Activated naive CD4-positive, alpha-beta T cell (primary cell): ENCODE measurements around the gene HAPSTR1.
"Not testable (repeated sequence)": the region's sequence is repeated elsewhere in the genome, so short reads cannot be mapped to it uniquely, and the experiment has no call there.

ENCODE experiments used
- DNase-seq, 4 experiments: peaks; one replicate each; lab custom pipeline; 2025; lab: John Stamatoyannopoulos, UW

Gene HAPSTR1

GRCh38 chr16:9072806-9073341 is 18.6 kb upstream of the HAPSTR1 start:
- DNase-seq, result no peak

GRCh38 chr16:9075299-9076071 is 16.0 kb upstream of the HAPSTR1 start:
- DNase-seq, result no peak

- no peak for DNase-seq
Observed at GRCh38 chr16:9077091-9077809, 14.2 kb upstream of the HAPSTR1 start.

GRCh38 chr16:9078467-9079429 is 12.7 kb upstream of the HAPSTR1 start:
- not testable (repeated sequence) for DNase-seq

GRCh38 chr16:9079430-9079812 is 12.0 kb upstream of the HAPSTR1 start:
- no peak for DNase-seq

- DNase-seq, result no peak
Observed at GRCh38 chr16:9081158-9081557, 10.3 kb upstream of the HAPSTR1 start.

DNA sequence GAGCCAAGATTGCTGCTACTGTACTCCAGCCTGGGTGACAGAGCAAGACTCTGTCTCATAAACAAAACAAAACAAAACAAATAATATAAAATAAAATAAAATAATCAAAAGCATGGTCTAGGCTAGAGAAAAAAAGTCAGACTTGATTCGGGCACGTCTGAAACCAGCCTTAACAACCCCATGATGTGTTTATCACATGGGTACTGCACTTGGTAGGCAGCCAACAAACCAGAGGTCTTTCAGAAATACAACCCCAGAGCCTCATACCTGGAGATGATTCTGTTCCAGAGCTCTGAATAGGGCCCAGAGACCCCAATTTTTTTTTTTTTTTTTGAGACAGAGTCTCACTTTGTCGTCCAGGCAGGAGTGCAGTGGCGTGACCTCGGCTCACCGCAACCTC is 9.6 kb upstream of the HAPSTR1 start:
- DNase-seq, result no peak

GRCh38 chr16:9082422-9082821 is 9.0 kb upstream of the HAPSTR1 start:
- DNase-seq, result no peak

DNA sequence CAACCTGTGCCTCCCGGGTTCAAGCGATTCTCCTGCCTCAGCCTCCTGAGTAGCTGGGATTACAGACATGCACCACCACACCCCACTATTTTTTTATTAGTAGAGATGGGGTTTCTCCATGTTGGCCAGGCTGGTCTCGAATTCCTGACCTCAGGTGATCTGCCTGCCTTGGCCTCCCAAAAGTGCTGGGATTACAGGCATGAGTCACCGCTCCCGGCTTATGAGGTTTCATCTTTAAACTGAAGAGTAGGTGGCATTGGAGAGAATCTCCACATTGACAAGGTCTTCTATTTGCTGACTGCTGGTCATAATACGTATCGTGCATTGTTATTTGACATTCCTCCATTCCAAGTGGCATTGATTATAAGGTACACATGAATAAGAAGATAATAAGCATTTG is 3.7 kb upstream of the HAPSTR1 start:
- DNase-seq, result not testable (repeated sequence)

DNA sequence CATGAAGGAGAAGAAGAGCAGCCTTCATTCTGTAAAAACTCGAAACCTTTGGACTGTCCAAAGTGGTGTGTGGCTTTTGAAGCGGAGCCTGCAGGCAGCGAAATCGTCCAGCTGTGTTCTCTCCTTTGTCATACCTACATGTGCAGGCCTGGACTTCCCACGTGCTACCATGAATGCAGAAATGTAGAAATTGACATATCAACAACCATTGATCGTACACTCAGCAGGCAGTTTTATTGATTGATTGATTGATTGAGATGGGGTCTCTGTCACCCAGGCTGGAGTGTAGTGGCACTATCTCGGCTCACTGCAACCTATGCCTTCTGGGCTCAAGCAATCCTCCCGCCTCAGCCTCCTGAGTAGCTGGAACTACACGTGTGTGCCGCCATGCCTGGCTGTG is 2.6 kb upstream of the HAPSTR1 start:
- no peak for DNase-seq

GRCh38 chr16:9089660-9090059 is 1.8 kb upstream of the HAPSTR1 start:
- no peak for DNase-seq

DNA sequence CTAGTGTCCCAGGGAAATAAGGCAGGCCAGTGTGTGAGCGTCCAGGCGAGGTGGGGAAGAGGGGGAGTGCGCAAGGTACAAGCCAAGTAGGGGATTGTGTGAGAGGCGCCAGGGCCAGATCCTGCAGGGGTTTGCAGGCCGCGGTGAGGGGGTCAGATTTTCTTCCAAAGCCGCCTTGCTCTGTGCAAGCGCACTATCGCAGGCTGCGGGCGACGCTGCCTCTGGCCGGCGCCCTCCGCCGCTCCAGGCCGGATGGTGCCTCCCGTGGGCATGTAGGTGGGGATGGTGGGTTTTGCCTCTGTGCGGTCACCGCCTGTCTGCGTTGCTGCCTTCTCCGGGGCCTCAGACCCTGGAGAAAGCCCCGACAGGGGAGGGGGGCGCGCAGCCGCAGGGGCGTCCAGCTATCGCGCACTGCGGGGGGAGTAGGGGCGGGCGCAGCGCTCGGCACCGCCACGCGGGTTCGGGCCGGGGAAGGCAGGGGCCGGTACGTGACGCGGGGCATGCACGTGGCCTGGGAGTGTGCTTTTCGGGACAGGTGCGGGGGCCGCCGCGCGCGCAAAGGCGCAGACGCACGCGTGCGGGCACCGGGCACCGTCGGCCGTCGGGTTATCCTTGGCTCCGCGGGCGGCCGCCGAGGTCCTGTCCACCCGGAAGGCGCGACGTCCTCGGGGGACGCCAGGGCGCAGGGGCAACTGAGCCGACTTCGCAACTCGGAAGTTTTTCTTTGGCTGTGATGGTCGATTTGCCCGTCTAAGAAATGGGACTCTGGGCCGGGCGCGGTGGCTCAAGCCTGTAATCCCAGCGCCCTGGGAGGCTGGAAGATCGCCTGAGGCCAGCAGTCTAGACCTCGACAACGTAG is 1.1 kb upstream of the HAPSTR1 start:
- DNase-seq, result peak; percentile 30 to 38 (median 35)

- peak in 3 of 4 experiments; percentile 13 to 43 (median 27) for DNase-seq
Observed at GRCh38 chr16:9091867-9092281, 430 bp downstream of the HAPSTR1 start.

DNA sequence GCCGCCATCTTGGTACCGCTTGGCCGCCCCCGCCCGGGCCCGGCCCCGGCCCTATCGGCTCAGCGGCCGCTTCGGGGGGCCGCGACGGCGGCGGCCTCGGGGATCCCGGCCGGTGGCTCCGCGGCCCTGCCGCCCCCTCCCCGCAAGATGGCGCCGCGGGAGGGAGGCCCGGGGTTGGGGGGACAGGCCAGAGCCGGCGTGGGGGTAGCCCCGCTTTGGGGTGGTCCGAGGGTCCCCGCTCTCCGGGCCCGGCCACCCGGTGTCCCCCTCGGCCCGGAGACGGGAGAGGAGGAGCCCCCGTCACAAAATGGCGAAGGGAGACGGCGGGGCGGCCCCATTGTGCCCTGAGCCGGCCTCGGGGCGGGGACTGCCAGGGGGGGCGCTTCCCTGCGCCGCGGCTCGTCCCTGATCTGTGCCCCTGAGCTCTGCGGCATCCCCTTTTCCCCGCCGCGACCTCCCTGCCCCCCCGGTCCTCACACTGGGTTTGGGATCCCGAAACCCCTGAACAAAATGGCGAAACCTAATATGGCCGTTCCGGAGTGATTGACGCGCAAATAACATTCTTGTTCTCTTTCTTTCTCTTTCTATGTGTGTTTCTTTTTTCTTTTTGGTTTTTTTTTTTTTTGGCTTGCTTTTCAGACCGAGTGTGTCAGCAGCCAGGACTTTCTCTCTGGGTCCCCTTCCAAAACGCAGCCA is 986 bp downstream of the HAPSTR1 start:
- DNase-seq, result peak; percentile 11 to 49 (median 28)

GRCh38 chr16:9092978-9093344 is 1.5 kb downstream of the HAPSTR1 start:
- DNase-seq, result peak in 2 of 4 experiments; percentile 11 to 25

- DNase-seq, result no peak
Observed at GRCh38 chr16:9094011-9094846, 2.8 kb downstream of the HAPSTR1 start.

DNA sequence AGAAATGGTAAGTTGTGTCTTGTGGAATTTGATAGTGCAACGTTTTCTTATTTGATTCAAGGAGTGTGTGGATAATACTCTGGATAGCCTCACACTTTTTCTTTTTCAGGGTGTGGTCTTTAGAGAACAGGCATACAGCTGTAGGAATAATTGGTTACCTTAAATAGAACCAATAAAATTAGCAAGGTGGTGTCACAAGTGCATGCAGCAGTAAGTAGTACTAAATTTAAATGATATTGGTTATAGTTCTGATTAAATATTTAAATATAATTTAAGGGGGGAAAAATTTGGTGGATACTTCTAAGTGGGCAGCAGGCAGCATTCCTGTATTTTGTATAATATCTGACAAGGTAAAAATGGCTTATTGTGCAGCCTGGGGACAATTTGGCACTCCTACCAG is 3.7 kb downstream of the HAPSTR1 start:
- DNase-seq, result no peak

DNA sequence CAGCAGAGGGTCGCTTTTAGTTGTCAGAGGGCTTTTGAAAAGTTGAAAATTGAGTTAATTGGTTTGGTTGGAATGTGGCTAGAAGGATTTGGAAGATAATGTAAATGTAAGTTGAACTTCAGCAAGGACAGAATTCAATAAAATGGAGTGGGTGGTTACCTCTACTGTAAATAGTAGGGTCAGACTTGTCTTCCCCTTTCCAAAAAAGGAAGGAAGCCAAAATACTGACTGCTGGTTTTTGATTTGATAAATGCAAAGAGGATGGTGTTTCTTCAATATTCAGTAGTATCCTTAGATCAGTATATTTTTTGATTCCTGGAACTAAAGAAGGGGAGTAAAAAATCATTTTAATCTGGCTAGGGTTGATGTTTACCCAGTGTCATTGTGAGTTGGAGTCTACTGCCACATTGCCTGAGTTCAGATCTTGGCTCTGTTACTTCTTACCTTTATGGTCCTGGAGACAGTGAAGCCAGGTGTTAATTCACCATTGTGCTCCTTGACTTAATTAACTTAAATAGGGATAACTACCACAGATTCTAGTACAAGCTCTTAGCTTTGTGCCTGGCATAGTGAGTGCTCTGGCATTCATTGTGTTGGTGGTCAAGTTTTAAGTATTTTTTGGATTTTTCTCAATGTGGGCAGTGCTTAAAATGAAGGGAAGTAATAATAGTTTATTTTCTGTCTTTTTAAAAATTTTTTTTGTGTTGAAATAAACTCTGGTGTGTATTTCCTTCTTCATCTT is 4.4 kb downstream of the HAPSTR1 start:
- DNase-seq, result no peak
